Activated effector memory CD4-positive, alpha-beta T cell treated with anti-CD3 and anti-CD28 coated beads, Interleukin-2, amount 50 U/mL, for 16 hours (primary cell): Measurements from ENCODE around the gene FAM161B.
A peak's percentile ranks its signal among the peaks of the same experiment; 100 is the strongest.
"Not testable (repeated sequence)": the region's sequence is repeated elsewhere in the genome, so short reads cannot be mapped to it uniquely, and the experiment has no call there.

Experiments used
- DNase-seq: peaks from one replicate; pipeline ENCODE4 v3.0.0-alpha.2; 2020

FAM161B gene

GRCh38 chr14:73942180-73942579 lies 7.7 kb downstream of the FAM161B start:
- no peak for DNase-seq

- no peak for DNase-seq
Measured at GRCh38 chr14:73937012-73937411, 12.9 kb downstream of the FAM161B start.

- no peak for DNase-seq
Measured at GRCh38 chr14:73936548-73936947, 13.3 kb downstream of the FAM161B start.

- DNase-seq = no peak
Measured at GRCh38 chr14:73935666-73936065, 14.2 kb downstream of the FAM161B start.

GRCh38 chr14:73924337-73924736 lies 25.6 kb downstream of the FAM161B start:
- no peak for DNase-seq

GRCh38 chr14:73919457-73919856 lies 30.4 kb downstream of the FAM161B start:
- not testable (repeated sequence) for DNase-seq

GRCh38 chr14:73916324-73916723 lies 33.6 kb downstream of the FAM161B start:
- DNase-seq = no peak

- DNase-seq = no peak
Measured at GRCh38 chr14:73913256-73913655, 36.6 kb downstream of the FAM161B start.

- no peak for DNase-seq
Measured at GRCh38 chr14:73909681-73910080, 40.2 kb downstream of the FAM161B start.

- DNase-seq = no peak
Measured at GRCh38 chr14:73903028-73903427, 46.9 kb downstream of the FAM161B start.

GRCh38 chr14:73896521-73896920 lies 53.4 kb downstream of the FAM161B start:
- no peak for DNase-seq

GRCh38 chr14:73895939-73896338 lies 54.0 kb downstream of the FAM161B start:
- DNase-seq = no peak

- not testable (repeated sequence) for DNase-seq
Measured at GRCh38 chr14:73894180-73894687, 55.7 kb downstream of the FAM161B start.

GRCh38 chr14:73889376-73889775 lies 60.5 kb downstream of the FAM161B start:
- DNase-seq = no peak

- DNase-seq = no peak
Measured at GRCh38 chr14:73888971-73889370, 60.9 kb downstream of the FAM161B start.

- DNase-seq = no peak
Measured at GRCh38 chr14:73888460-73888725, 61.5 kb downstream of the FAM161B start.

GRCh38 chr14:73887694-73888459 lies 62.0 kb downstream of the FAM161B start:
- DNase-seq = no peak

GRCh38 chr14:73887318-73887616 lies 62.6 kb downstream of the FAM161B start:
- DNase-seq = no peak

GRCh38 chr14:73886449-73887317 lies 63.2 kb downstream of the FAM161B start, which contains the start of gene ZNF410:
Gene ZNF410 (plus strand): TSS chr14:73886859. CDS start chr14:73892176, 5,317 bp downstream.
- peak; percentile 96 for DNase-seq

- no peak for DNase-seq
Measured at GRCh38 chr14:73884438-73885190, 65.3 kb downstream of the FAM161B start.
